Muscle layer of duodenum (tissue), 2 donors: ENCODE measurements around the gene CAPZA2.
"Not testable (repeated sequence)": the region's sequence is repeated elsewhere in the genome, so short reads cannot be mapped to it uniquely, and the experiment has no call there.

Experiments
- H3K27ac ChIP-seq: one replicate; pipeline ENCODE4 v1.7.0; 2013; ENCODE audit warnings: mild to moderate bottlenecking, low read length
- H3K27me3 ChIP-seq: one replicate; pipeline ENCODE4 v1.7.0; 2013; ENCODE audit warnings: low read depth, mild to moderate bottlenecking, control low read depth, low read length
- H3K36me3 ChIP-seq, 2 donors: one replicate each; pipeline ENCODE4 v1.7.0; 2013; ENCODE audit warnings: low read length in 2 of 2, control low read depth in 1 of 2, mild to moderate bottlenecking in 1 of 2; ENCODE audit not compliant: insufficient read depth in 2 of 2, control insufficient read depth in 1 of 2
- H3K4me1 ChIP-seq, 2 donors: one replicate each; pipeline ENCODE4 v1.7.0; 2013; ENCODE audit warnings: low read length in 2 of 2, mild to moderate bottlenecking in 2 of 2, control low read depth in 1 of 2, moderate library complexity in 1 of 2; ENCODE audit not compliant: insufficient read depth in 2 of 2, control insufficient read depth in 1 of 2
- H3K4me3 ChIP-seq, 2 donors: one replicate each; pipeline ENCODE4 v1.7.0; 2013; ENCODE audit warnings: low read length in 2 of 2, low read depth in 1 of 2, mild to moderate bottlenecking in 1 of 2
- H3K9me3 ChIP-seq, 2 donors: one replicate each; pipeline ENCODE4 v1.7.0; 2013; ENCODE audit warnings: low read length in 2 of 2, control low read depth in 1 of 2, mild to moderate bottlenecking in 1 of 2; ENCODE audit not compliant: control insufficient read depth in 1 of 2
- donor health status: healthy.

Gene CAPZA2

GRCh38 chr7:116862234-116862950 lies at the start of gene CAPZA2:
Gene CAPZA2 (plus strand): TSS chr7:116862587. CDS start chr7:116862612, 25 bp downstream.
- Histone ChIP-seq H3K4me3 (peak within 1 kb of the TSS; percentile 83 to 93), H3K9me3 (no peaks in the 10 kb centered on the region), H3K27me3 (no peaks in the 10 kb centered on the region), H3K36me3 (no peaks in the 10 kb centered on the region), H3K4me1 (peaks cover 0 to 11% of the 10 kb centered on the region in 2 donors), H3K27ac (peak within 1 kb of the TSS; percentile 90)

GRCh38 chr7:116812860-116813259 lies 49.5 kb upstream of the CAPZA2 start:
- H3K4me1 ChIP-seq, result peaks cover 0 to 4% of the 10 kb centered on the region in 2 donors
- H3K9me3 ChIP-seq, result no peaks in the 10 kb centered on the region
- no peak overlapping the region for H3K4me3 ChIP-seq
- H3K27me3 ChIP-seq, result no peaks in the 10 kb centered on the region
- no peak overlapping the region for H3K27ac ChIP-seq
- H3K36me3 ChIP-seq, result no peaks in the 10 kb centered on the region

- not testable (repeated sequence) for H3K4me3 ChIP-seq, H3K4me1 ChIP-seq, H3K27me3 ChIP-seq, H3K27ac ChIP-seq, H3K9me3 ChIP-seq, H3K36me3 ChIP-seq
These were observed 49.0 kb upstream of the CAPZA2 start for GRCh38 chr7:116813371-116813770.

GRCh38 chr7:116815041-116815440 lies 47.3 kb upstream of the CAPZA2 start:
- Histone ChIP-seq H3K36me3 (no peaks in the 10 kb centered on the region), H3K4me1 (peaks cover 0 to under 1% of the 10 kb centered on the region in 2 donors), H3K27ac (no peak overlapping the region), H3K4me3 (no peak overlapping the region), H3K27me3 (no peaks in the 10 kb centered on the region), H3K9me3 (no peaks in the 10 kb centered on the region)

- Histone ChIP-seq H3K4me1 (no peaks in the 10 kb centered on the region), H3K36me3 (no peaks in the 10 kb centered on the region), H3K9me3 (no peaks in the 10 kb centered on the region), H3K4me3 (no peak overlapping the region), H3K27me3 (no peaks in the 10 kb centered on the region), H3K27ac (no peak overlapping the region)
These were observed 42.2 kb upstream of the CAPZA2 start for GRCh38 chr7:116820149-116820548.

GRCh38 chr7:116821647-116822046 lies 40.7 kb upstream of the CAPZA2 start:
- H3K36me3 ChIP-seq, H3K4me1 ChIP-seq, H3K4me3 ChIP-seq, H3K27me3 ChIP-seq, H3K9me3 ChIP-seq, H3K27ac ChIP-seq: not testable (repeated sequence)

- H3K36me3 ChIP-seq, result no peaks in the 10 kb centered on the region
- H3K27me3 ChIP-seq, result no peaks in the 10 kb centered on the region
- no peaks in the 10 kb centered on the region for H3K9me3 ChIP-seq
- H3K27ac ChIP-seq, result no peak overlapping the region
- no peaks in the 10 kb centered on the region for H3K4me1 ChIP-seq
- H3K4me3 ChIP-seq, result no peak overlapping the region
These were observed 37.9 kb upstream of the CAPZA2 start for GRCh38 chr7:116824449-116824848.

- H3K27me3 ChIP-seq, result no peaks in the 10 kb centered on the region
- H3K27ac ChIP-seq, result no peak overlapping the region
- H3K9me3 ChIP-seq, result no peaks in the 10 kb centered on the region
- no peaks in the 10 kb centered on the region for H3K36me3 ChIP-seq
- no peak overlapping the region for H3K4me3 ChIP-seq
- no peaks in the 10 kb centered on the region for H3K4me1 ChIP-seq
These were observed 34.1 kb upstream of the CAPZA2 start for GRCh38 chr7:116828281-116828680.

- Histone ChIP-seq H3K4me3 (no peak overlapping the region), H3K27ac (no peak overlapping the region), H3K4me1 (no peaks in the 10 kb centered on the region), H3K36me3 (no peaks in the 10 kb centered on the region), H3K9me3 (no peaks in the 10 kb centered on the region), H3K27me3 (no peaks in the 10 kb centered on the region)
These were observed 33.3 kb upstream of the CAPZA2 start for GRCh38 chr7:116829041-116829440.

GRCh38 chr7:116829493-116829892 lies 32.9 kb upstream of the CAPZA2 start:
- Histone ChIP-seq H3K4me1 (no peaks in the 10 kb centered on the region), H3K9me3 (no peaks in the 10 kb centered on the region), H3K27me3 (no peaks in the 10 kb centered on the region)

GRCh38 chr7:116832692-116833091 lies 29.7 kb upstream of the CAPZA2 start:
- Histone ChIP-seq H3K4me3 (no peak overlapping the region), H3K27ac (no peak overlapping the region), H3K9me3 (no peaks in the 10 kb centered on the region), H3K4me1 (no peaks in the 10 kb centered on the region), H3K36me3 (no peaks in the 10 kb centered on the region), H3K27me3 (no peaks in the 10 kb centered on the region)

More at GRCh38 chr7:116829493-116829892, 32.9 kb upstream of the CAPZA2 start:
- no peak overlapping the region for H3K27ac ChIP-seq
- H3K4me3 ChIP-seq, result no peak overlapping the region
- H3K36me3 ChIP-seq, result no peaks in the 10 kb centered on the region
